GM19025 (cell line): Measurements from ENCODE around the gene ARHGAP32.
A peak's percentile ranks its signal among the peaks of the same experiment; 100 is the strongest.
"Not testable (repeated sequence)": the region's sequence is repeated elsewhere in the genome, so short reads cannot be mapped to it uniquely, and the experiment has no call there.

Experiments used
- ATAC-seq: cut with Tn5 transposase; IDR thresholded peaks from one replicate; pipeline ENCODE4 v1.9.1; 2021; ENCODE audit warnings: mild to moderate bottlenecking, low read depth, moderate library complexity; ENCODE audit not compliant: unreplicated experiment

ARHGAP32 gene

GRCh38 chr11:129041611-129042018 lies 150.5 kb downstream of the ARHGAP32 start:
- no peak for ATAC-seq

GRCh38 chr11:129040934-129041333 lies 151.2 kb downstream of the ARHGAP32 start:
- no peak for ATAC-seq

GRCh38 chr11:129035244-129035643 lies 156.9 kb downstream of the ARHGAP32 start:
- no peak for ATAC-seq

GRCh38 chr11:129034001-129034400 lies 158.1 kb downstream of the ARHGAP32 start:
- no peak for ATAC-seq

GRCh38 chr11:129023968-129024676 lies 168.0 kb downstream of the ARHGAP32 start:
- no peak for ATAC-seq

GRCh38 chr11:129021295-129021694 lies 170.8 kb downstream of the ARHGAP32 start:
- no peak for ATAC-seq

- no peak for ATAC-seq
These were observed 173.1 kb downstream of the ARHGAP32 start for GRCh38 chr11:129018991-129019390.

GRCh38 chr11:129018126-129018525 lies 174.0 kb downstream of the ARHGAP32 start:
- no peak for ATAC-seq

GRCh38 chr11:129013737-129014475 lies 178.2 kb downstream of the ARHGAP32 start:
- no peak for ATAC-seq

GRCh38 chr11:129012880-129013279 lies 179.2 kb downstream of the ARHGAP32 start:
- no peak for ATAC-seq

GRCh38 chr11:129006161-129006560 lies 186.0 kb downstream of the ARHGAP32 start:
- no peak for ATAC-seq

GRCh38 chr11:128999165-128999564 lies 193.0 kb downstream of the ARHGAP32 start:
- not testable (repeated sequence) for ATAC-seq

- ATAC-seq = no peak
These were observed 203.7 kb downstream of the ARHGAP32 start for GRCh38 chr11:128988242-128988970.

- ATAC-seq = no peak
These were observed 206.2 kb downstream of the ARHGAP32 start for GRCh38 chr11:128985880-128986279.

GRCh38 chr11:128983023-128983422 lies 209.1 kb downstream of the ARHGAP32 start:
- no peak for ATAC-seq

- ATAC-seq = no peak
These were observed 210.9 kb downstream of the ARHGAP32 start for GRCh38 chr11:128981254-128981653.

- no peak for ATAC-seq
These were observed 221.4 kb downstream of the ARHGAP32 start for GRCh38 chr11:128970598-128971190.

GRCh38 chr11:128968916-128969315 lies 223.2 kb downstream of the ARHGAP32 start:
- ATAC-seq = no peak

GRCh38 chr11:128967578-128967977 lies 224.5 kb downstream of the ARHGAP32 start:
- no peak for ATAC-seq

- ATAC-seq = peak; percentile 91
These were observed 226.6 kb downstream of the ARHGAP32 start for GRCh38 chr11:128965485-128965884.

- no peak for ATAC-seq
These were observed 227.6 kb downstream of the ARHGAP32 start for GRCh38 chr11:128964463-128964930.
